ENCODE data around the gene CYSTM1.
A peak's percentile ranks its signal among the peaks of the same experiment; 100 is the strongest.

CYSTM1 gene

GRCh38 chr5:140174465-140175366 lies at the start of gene CYSTM1:
Gene CYSTM1 (plus strand): TSS chr5:140175188. CDS start chr5:140194466, 19,278 bp downstream.
- peak; percentile 94 to 95 for DNase-seq

- no peak for DNase-seq
Measured at GRCh38 chr5:140125637-140126036, 49.4 kb upstream of the CYSTM1 start, which contains the start of gene IGIP. Gene IGIP (plus strand): TSS chr5:140125937. CDS start chr5:140128477, 2,540 bp downstream.

GRCh38 chr5:140126315-140127012 lies 48.5 kb upstream of the CYSTM1 start:
- DNase-seq, result no peak

- no peak for DNase-seq
Measured at GRCh38 chr5:140128376-140128775, 46.6 kb upstream of the CYSTM1 start.

GRCh38 chr5:140130949-140131733 lies 43.8 kb upstream of the CYSTM1 start:
- DNase-seq, result no peak

- peak in 1 of 2 experiments; percentile 28 for DNase-seq
Measured at GRCh38 chr5:140131967-140132409, 43.0 kb upstream of the CYSTM1 start.

GRCh38 chr5:140133514-140134167 lies 41.3 kb upstream of the CYSTM1 start:
- no peak for DNase-seq

- DNase-seq, result no peak
Measured at GRCh38 chr5:140134277-140134935, 40.6 kb upstream of the CYSTM1 start.

GRCh38 chr5:140135127-140135526 lies 39.9 kb upstream of the CYSTM1 start:
- no peak for DNase-seq

GRCh38 chr5:140136624-140137023 lies 38.4 kb upstream of the CYSTM1 start:
- DNase-seq, result no peak

- no peak for DNase-seq
Measured at GRCh38 chr5:140140435-140140834, 34.6 kb upstream of the CYSTM1 start.

- no peak for DNase-seq
Measured at GRCh38 chr5:140141241-140141640, 33.7 kb upstream of the CYSTM1 start.

- DNase-seq, result no peak
Measured at GRCh38 chr5:140142246-140142645, 32.7 kb upstream of the CYSTM1 start.

GRCh38 chr5:140142856-140143255 lies 32.1 kb upstream of the CYSTM1 start:
- no peak for DNase-seq

- no peak for DNase-seq
Measured at GRCh38 chr5:140143521-140144258, 31.3 kb upstream of the CYSTM1 start.

GRCh38 chr5:140145256-140145655 lies 29.7 kb upstream of the CYSTM1 start:
- DNase-seq, result no peak

- DNase-seq, result peak; percentile 58 to 66
Measured at GRCh38 chr5:140145818-140146522, 29.0 kb upstream of the CYSTM1 start.

- DNase-seq, result no peak
Measured at GRCh38 chr5:140146523-140146842, 28.5 kb upstream of the CYSTM1 start.

GRCh38 chr5:140147460-140147859 lies 27.5 kb upstream of the CYSTM1 start:
- no peak for DNase-seq

- DNase-seq, result no peak
Measured at GRCh38 chr5:140148508-140148907, 26.5 kb upstream of the CYSTM1 start.

- no peak for DNase-seq
Measured at GRCh38 chr5:140150201-140150600, 24.8 kb upstream of the CYSTM1 start.
